Upper lobe of right lung (tissue), 1 donor: ENCODE data around the gene COL9A1. TPM values are rescaled to one million over a fixed set of nuclear protein-coding genes. Genes with fewer than 3 reads are reported as not detected.
"Not testable (repeated sequence)": the region's sequence is repeated elsewhere in the genome, so short reads cannot be mapped to it uniquely, and the experiment has no call there.

Source experiments
- ATAC-seq: fragments of 200-7000 bp; cut with Tn5 transposase; one replicate; pipeline ENCODE4 v1.9.1; 2020; ENCODE audit warnings: mild to moderate bottlenecking, moderate library complexity
- DNase-seq: peaks from one replicate; pipeline ENCODE4 v3.0.0-alpha.2; 2020
- H3K27ac ChIP-seq: fragments of 200-600 bp; one replicate; pipeline ENCODE4 v1.8.0; 2022
- H3K27me3 ChIP-seq: fragments of 200-600 bp; one replicate; pipeline ENCODE4 v1.8.0; 2022; ENCODE audit warnings: mild to moderate bottlenecking
- H3K36me3 ChIP-seq: fragments of 200-600 bp; one replicate; pipeline ENCODE4 v1.8.0; 2022
- H3K4me1 ChIP-seq: fragments of 200-600 bp; one replicate; pipeline ENCODE4 v1.8.0; 2022
- H3K4me3 ChIP-seq: fragments of 200-600 bp; one replicate; pipeline ENCODE4 v1.8.0; 2022; ENCODE audit warnings: mild to moderate bottlenecking
- H3K9me3 ChIP-seq: fragments of 200-600 bp; one replicate; pipeline ENCODE4 v1.8.0; 2022
- intact Hi-C: fragments of 100-400 bp; cut with DNase I; formaldehyde crosslinking; loops from one replicate; pipeline ENCODE4 v1.11.0; 2022
- long read RNA-seq: library from polyadenylated mRNA; unstranded; transcript quantifications from one replicate; pipeline ENCODE4 v2.0.0, GENCODE V29; 2021
- total RNA-seq: library from RNA; stranded (reverse); fragmentation: NEBNext Ultra II Directional; extraction: Animal tissue kit (Norgen Biotek cat#: 25700); gene quantifications from one replicate; pipeline ENCODE4 v1.2.1, GENCODE V29; 2021
- TF ChIP-seq, protein P1 (sequence below): fragments of 200-600 bp; IDR thresholded peaks from one replicate; pipeline ENCODE4 v1.8.0; 2022; ENCODE audit warnings: antibody characterized with exemption
- donor health status: DM: no; HTN: yes; CAD: no; lungs with severe emphysema.

Gene COL9A1
- not detected for total RNA-seq
- long read RNA-seq = 0 reads

DNA sequence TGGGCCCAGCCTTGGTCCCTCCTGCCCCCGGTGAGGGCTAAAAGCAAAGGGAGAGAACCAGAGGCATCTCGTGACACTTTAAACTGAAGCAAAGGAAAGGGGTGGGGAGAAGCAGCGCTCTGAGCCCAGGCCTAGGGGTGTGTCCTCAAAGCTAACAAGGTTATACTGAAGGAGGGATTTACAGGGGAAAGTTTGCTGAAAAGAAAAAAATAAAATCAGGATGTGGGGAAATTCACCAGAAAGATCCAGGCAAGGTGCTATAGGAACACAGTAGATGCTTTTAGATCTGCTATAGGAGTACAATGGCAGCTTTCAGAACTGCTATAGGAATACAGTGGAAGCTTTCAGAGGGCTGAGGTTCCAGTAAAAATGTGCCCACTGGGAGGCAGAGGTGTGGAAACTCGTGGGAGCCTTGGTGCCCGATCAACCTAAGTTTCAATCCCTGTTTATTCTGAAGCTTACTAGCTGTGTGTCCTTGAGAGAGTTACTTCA is at the start of gene COL9A1:
Gene COL9A1 (minus strand): TSS at position 51 of the 492 bp plus-strand sequence. CDS start 160 bp downstream, outside the sequence.
- TF ChIP-seq, protein P1, sequence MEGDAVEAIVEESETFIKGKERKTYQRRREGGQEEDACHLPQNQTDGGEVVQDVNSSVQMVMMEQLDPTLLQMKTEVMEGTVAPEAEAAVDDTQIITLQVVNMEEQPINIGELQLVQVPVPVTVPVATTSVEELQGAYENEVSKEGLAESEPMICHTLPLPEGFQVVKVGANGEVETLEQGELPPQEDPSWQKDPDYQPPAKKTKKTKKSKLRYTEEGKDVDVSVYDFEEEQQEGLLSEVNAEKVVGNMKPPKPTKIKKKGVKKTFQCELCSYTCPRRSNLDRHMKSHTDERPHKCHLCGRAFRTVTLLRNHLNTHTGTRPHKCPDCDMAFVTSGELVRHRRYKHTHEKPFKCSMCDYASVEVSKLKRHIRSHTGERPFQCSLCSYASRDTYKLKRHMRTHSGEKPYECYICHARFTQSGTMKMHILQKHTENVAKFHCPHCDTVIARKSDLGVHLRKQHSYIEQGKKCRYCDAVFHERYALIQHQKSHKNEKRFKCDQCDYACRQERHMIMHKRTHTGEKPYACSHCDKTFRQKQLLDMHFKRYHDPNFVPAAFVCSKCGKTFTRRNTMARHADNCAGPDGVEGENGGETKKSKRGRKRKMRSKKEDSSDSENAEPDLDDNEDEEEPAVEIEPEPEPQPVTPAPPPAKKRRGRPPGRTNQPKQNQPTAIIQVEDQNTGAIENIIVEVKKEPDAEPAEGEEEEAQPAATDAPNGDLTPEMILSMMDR = no peak
- Histone ChIP-seq H3K27me3 (peaks cover 5% of the 10 kb centered on the region), H3K4me3 (no peak within 1 kb of the TSS), H3K9me3 (no peaks in the 10 kb centered on the region), H3K4me1 (no peaks in the 10 kb centered on the region), H3K36me3 (no peaks in the 10 kb centered on the region), H3K27ac (no peak within 1 kb of the TSS)
- ATAC-seq (no peak), DNase-seq (no peak)
- intact Hi-C loops = no loop called here

DNA sequence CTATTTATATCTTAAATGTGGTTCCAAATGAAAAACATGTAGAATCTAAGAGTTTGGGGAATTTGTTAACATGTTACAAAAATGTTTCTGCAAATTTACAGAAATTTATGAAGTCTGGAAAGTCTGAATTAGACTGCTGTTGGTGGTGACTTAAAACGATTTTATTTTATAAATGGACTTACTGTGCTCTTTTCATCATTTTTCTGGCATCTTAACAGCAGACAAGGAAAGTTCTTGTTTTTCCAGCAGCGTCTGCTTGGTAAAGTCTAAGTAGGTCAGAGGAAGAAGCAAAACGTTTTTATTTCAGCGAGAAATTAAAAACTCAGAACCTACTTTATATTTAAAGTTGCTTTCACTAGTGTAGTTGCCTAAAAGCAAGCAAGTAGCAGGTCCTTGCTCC is 48.6 kb upstream of the COL9A1 start:
- Histone ChIP-seq H3K9me3 (no peaks in the 10 kb centered on the region), H3K27me3 (no peaks in the 10 kb centered on the region), H3K27ac (no peak overlapping the region), H3K4me3 (no peak overlapping the region), H3K4me1 (no peaks in the 10 kb centered on the region), H3K36me3 (no peaks in the 10 kb centered on the region)
- DNase-seq = no peak
- TF ChIP-seq, protein P1 = no peak
- intact Hi-C loops = no loop called here
- no peak for ATAC-seq

DNA sequence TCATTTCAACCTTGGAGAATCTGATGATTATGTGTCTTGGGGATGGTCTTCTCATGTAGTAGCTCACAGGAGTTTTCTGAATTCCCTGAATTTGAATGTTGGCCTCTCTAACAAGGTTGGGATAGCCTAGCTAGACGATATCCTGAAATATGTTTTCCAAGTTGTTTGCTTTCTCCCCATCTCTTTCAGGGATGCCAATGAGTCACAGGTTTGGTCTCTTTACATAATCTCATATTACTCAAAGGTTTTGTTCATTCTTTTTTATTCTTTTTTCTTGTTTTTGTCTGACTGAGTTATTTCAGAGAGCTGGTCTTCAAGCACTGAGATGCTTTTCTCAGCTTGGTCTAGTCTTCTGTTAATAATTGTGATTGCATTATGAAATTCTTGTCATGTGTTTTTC is 42.7 kb upstream of the COL9A1 start:
- DNase-seq (no peak), ATAC-seq (no peak)
- TF ChIP-seq, protein P1 = no peak
- Histone ChIP-seq H3K27me3 (no peaks in the 10 kb centered on the region), H3K9me3 (no peaks in the 10 kb centered on the region), H3K4me1 (no peaks in the 10 kb centered on the region), H3K4me3 (no peak overlapping the region), H3K27ac (no peak overlapping the region), H3K36me3 (no peaks in the 10 kb centered on the region)
- intact Hi-C loops = no loop called here

DNA sequence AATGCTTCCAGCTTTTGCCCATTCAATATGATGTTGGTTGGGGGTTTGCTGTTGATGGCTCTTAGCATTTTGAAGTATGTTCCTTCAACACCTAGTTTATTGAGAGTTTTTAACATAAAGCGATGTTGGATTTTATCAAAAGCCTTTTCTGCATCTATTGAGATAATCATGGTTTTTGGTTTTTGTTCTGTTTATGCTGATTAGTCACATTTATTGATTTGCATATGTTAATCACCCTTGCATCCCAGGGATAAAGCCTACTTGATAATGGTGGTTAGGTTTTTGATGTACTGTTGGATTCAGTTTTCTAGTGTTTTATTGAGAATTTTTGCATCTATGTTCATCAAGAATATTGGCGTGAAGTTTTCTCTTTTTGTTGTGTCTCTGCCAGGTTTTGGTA is 40.4 kb upstream of the COL9A1 start:
- H3K4me1 ChIP-seq = no peaks in the 10 kb centered on the region
- H3K27me3 ChIP-seq = no peaks in the 10 kb centered on the region
- H3K4me3 ChIP-seq = no peak overlapping the region
- no peaks in the 10 kb centered on the region for H3K9me3 ChIP-seq
- TF ChIP-seq, protein P1 = no peak
- no peak overlapping the region for H3K27ac ChIP-seq
- DNase-seq (no peak), ATAC-seq (no peak)
- intact Hi-C loops = no loop called here
- H3K36me3 ChIP-seq = no peaks in the 10 kb centered on the region

DNA sequence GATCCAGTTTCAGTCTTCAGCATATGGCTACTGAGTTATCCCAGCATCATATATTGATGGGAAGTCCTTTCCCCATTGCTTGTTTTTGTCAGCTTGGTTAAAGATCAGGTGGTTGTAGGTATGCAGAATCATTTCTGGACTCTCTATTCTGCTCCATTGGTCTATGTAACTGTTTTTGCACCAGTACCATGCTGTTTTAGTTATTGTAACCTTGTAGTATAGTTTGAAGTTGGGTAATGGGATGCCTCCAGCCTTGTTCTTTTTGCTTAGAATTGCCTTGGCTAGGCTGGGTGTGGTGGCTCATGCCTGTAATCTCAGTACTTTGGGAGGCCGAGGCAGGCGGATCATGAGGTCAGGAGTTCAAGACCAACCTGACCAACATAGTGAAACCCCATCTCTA is 36.9 kb upstream of the COL9A1 start:
- DNase-seq, H3K27ac ChIP-seq, H3K27me3 ChIP-seq, H3K4me1 ChIP-seq, intact Hi-C loops, H3K36me3 ChIP-seq, H3K4me3 ChIP-seq, H3K9me3 ChIP-seq, ATAC-seq: not testable (repeated sequence)

DNA sequence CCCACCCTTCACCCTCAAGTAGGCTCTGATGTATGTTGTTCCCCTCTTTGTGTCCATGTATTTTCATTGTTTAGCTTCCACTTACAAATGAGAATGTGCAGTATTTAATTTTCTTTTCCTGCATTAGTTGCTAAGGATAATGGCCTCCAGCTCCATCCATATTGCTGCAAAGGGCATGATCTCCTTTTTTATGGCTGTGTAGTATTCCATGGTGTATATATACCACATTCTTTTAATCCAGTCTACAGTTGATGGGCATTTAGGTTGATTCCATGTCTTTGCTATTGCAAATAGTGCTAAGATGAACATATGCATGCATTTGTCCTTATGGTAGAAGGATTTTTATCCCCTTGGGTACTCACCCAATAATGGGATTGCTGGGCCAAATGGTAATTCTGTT is 35.9 kb upstream of the COL9A1 start:
- Histone ChIP-seq H3K27ac (no peak overlapping the region), H3K4me3 (no peak overlapping the region), H3K9me3 (no peaks in the 10 kb centered on the region), H3K36me3 (no peaks in the 10 kb centered on the region), H3K27me3 (no peaks in the 10 kb centered on the region), H3K4me1 (no peaks in the 10 kb centered on the region)
- intact Hi-C loops = no loop called here
- TF ChIP-seq, protein P1 = no peak
- no peak for DNase-seq
- ATAC-seq = no peak
